Fibroblast of gingiva (primary cell): Measurements from ENCODE around the gene CRISP2.
"Not testable (repeated sequence)": the region's sequence is repeated elsewhere in the genome, so short reads cannot be mapped to it uniquely, and the experiment has no call there.

Source experiments
- DNase-seq: peaks from one replicate; pipeline ENCODE4 v3.0.0-alpha.2; 2011; ENCODE audit warnings: low read depth

Gene CRISP2

GRCh38 chr6:49713346-49713745 lies at the start of gene CRISP2:
Gene CRISP2, minus strand, starts transcription at chr6:49713543. Its CDS starts 4,347 bp downstream, at chr6:49709196.
- no peak for DNase-seq

- DNase-seq = no peak
Observed at GRCh38 chr6:49744259-49744658, 30.9 kb upstream of the CRISP2 start, which contains the start of gene CRISP3. Gene CRISP3, minus strand, starts transcription at chr6:49744388. Its CDS starts 21 bp downstream, at chr6:49744367.

DNA sequence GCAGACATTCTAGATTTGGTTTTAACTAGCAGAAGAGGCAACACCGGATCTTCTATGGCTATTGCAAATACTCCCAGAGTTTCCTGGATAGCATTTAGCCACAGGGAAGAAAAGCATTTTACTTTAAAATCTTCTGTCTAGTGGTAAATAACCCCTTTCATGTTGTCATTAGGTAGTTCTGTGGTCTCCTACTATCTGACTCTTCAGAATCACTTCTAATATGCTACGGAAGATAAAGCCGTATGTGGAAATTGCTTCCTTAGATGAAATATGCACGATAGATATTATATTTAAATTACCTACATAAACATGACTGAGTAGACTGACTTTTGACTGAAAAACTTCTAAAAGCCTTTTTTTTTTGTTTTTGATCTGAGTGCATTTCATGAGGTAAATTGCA lies 30.1 kb upstream of the CRISP2 start:
- no peak for DNase-seq

DNA sequence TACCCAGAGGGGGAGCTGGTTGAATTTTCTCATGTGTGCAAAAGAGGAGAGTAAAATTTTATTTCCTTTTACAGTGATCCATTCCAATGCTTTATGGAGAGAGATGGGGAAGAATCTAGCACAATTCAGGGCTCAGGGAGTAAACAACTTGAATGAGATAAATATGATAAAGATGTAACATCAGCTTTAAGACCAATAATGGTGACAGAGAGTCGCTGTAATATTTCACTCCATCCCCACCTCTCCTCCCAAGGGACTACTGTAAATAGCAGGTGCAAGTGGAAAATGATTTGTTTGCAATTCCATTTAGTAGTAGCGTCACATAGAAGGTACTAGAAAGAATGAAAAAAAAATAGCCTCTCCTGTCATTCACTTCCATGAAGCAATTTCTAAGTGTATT lies 26.1 kb upstream of the CRISP2 start:
- no peak for DNase-seq

- no peak for DNase-seq
Observed at GRCh38 chr6:49736017-49736508, 22.7 kb upstream of the CRISP2 start.

DNA sequence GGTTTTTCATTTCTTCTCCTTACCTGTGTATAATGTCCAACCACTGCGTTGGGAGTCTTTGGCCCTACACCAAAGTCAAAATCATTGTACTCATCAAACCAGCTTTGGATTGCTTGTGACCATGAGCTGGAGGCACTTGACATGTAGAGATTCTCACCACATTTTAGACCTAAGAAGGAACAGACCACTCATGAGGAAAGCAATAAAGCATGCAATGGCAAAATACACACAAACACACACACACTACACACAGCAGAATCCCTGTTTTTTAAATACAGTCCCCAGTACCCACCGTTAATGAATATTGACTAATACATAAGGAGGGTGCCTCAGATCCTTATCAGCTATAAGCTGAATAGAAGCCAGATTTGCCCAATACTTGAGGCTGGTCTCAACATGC lies 20.3 kb upstream of the CRISP2 start:
- no peak for DNase-seq

DNA sequence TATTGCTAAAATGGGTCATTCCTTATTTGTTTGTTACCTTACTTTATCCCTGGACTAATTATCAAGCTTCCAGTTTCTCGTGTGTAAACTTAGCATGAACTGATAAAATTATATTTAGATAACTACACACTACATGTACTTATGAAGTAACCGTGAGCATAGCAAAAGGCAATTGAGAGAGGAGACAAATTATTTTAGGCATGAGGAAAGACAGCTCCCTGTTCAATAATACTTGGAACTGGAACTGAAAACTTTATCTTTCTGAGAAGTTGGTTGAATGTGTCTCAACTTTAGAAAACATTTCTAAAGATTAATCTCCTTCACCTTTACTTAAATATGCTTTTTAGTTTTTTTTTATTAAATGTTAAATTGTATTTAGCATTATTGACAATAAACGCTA lies 19.4 kb upstream of the CRISP2 start:
- no peak for DNase-seq

DNA sequence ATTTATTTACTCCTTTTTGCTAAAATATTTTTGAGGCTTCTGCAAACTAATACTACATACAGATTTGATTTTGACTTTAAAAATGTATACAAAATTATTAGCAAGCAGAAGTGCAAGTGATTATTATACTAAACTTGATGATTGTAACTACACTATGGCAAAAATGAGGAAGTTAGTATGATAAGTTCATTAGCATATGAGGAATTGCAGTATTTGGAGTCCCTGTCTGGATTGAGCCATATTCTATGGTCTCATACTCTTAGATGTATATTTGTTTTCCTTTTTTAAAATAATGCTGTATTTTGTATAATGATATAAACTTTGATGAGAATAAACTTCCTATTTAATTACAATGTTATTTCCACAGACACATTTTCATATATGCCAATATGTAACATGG lies 16.9 kb upstream of the CRISP2 start:
- DNase-seq = no peak

GRCh38 chr6:49723917-49724316 lies 10.6 kb upstream of the CRISP2 start:
- DNase-seq = not testable (repeated sequence)

DNA sequence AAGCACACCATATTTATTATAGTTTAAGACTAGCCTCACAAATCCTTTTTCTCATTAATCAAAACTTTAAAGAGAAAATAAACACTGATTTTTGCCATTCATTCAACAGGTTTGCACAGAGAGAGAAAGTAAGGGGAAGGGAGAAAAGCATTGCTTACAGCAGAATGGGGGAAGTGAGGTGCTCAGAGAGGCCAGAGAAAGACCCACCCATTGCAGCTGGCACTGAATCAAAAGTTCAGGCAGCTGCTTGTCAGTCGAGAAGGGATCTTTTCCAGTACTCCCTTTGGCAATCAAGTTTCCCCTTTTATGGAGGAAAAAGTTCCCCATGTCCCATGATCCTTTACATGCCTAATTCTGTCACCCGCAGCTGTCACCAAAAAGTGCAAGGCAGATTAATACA lies 8.0 kb upstream of the CRISP2 start:
- DNase-seq = no peak

DNA sequence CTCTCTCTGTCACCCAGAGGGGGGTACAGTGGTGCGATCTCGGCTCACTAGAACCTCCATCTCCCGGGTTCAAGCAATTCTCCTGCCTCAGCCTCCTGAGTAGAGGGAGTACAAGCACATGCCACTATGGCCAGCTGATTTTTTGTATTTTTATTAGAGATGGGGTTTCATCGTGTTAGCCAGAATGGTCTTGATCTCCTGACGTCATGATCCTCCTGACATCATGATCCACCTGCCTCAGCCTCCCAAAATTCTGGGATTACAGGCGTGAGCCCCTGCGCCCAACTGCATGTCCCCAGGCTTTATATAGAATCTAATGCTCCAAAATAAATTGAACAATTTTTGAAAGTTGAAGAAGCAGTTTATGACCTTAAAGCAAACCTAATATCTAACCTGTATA lies 7.0 kb upstream of the CRISP2 start:
- DNase-seq = no peak

GRCh38 chr6:49698478-49698877 lies 14.9 kb downstream of the CRISP2 start:
- DNase-seq = no peak

- DNase-seq = no peak
Observed at GRCh38 chr6:49693512-49693911, 19.8 kb downstream of the CRISP2 start.

DNA sequence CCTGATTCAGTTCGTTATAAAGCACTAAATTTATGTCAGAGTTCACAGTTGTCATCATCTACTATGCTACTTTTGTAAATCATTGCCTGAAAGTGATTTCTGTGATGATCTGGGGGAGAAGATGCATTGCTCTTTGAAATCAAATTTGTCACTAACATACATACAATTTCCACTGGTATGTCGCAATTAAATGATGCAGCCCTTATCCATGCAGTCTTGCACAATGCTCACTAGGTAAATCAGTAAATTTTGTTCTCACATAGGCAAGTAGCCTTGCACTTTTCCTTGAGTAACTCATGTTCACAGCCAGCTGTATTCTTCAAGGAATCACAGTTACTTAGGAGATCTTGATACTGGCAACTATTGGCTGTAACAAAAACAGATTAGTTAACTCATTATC lies 20.8 kb downstream of the CRISP2 start:
- no peak for DNase-seq

GRCh38 chr6:49676671-49677281 lies 36.6 kb downstream of the CRISP2 start:
- DNase-seq = no peak

- no peak for DNase-seq
Observed at GRCh38 chr6:49675816-49676215, 37.5 kb downstream of the CRISP2 start.

DNA sequence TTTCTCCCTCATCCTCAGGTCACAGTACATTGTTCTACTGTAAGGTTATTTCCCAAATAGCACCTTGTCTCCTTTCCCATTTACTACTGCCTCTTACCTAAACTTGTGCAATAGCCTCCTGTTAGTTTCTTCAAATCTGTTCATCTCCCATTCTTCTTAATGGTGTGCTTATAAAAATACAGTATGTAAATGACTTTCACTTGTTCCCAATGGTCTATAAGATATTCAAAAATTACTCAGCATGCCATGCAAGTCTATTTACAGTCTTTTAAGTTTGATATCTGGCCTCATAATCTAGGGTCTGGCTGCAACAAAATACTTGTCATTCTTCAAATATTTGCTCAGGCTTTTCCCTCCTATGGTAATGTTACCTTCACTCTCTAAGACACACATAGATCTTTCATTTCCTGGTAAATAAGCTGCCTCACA lies 45.2 kb downstream of the CRISP2 start:
- no peak for DNase-seq

DNA sequence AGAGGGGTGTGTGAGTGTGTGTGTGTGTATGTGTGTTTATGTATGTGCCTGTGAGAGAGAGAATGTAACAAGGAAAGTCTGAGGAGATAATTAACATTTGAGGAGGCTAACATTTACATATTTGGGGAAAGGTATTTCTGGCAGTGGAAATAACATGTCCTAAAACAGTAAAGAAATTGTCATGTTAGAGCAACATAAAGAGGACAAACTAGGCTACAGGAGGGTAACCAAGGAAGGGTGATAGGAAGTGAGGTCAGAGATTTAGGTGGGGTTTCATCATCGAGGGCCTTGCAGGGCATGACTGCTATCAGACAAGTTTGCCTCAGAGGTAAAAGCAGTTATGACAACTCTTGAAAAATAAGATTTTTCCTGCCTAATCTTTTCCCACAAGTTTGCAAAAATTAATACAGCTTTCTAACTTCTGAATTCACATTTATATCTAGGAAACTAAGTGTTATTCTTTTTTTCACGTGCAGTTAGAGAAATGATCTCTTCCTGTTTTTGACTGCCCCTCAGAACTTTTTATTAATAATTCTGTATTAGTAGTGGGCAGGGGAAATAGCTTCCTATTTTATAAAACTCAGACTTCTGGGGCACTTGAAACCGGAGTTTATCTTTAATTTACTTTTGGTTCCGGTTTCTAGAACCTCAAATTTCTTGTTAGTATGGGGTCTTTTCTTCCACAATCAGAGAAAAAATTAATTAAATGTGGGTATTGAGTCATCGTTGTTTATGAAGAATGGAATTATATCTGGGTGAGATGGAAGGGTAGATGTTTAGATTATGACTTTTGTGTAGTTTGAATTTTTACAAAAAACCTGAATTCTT lies 46.2 kb downstream of the CRISP2 start:
- DNase-seq = no peak

DNA sequence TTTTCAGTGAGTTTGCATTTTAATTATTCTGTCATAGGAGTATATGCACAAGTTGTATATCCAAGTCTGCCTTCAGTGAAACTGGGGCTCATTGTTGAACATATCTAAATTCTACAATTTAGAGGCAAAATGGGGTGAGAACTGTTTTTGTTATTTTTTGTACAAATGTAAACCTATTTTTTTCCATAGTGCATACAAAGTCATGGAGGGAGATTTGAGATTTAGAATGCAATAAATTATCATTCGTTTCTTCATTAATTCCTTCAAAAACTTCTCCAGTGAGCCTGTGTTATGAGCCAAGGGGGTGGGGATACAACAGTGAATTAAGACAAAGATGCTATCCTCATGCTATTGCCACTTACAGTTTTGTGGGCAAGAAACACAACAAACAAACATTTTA lies 46.9 kb downstream of the CRISP2 start:
- no peak for DNase-seq

DNA sequence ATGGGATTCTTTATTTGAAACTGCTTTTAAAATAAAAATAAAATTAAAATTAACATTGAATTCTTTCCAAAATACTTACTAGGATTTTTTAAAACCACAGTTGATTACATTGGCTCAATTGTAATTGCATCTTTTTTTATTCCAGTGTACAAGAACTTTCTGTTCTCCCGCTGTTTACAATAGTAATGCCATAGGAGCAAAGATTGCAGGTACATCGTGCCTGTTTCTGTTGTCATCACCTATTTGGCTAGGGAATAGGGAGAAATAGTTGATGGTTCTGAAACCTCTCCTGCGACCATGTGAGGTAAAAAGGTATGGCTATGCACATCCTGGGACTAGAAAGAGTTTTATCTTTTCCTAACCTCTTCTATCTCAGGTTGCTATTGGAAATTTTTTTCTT lies 48.5 kb downstream of the CRISP2 start:
- no peak for DNase-seq

- DNase-seq = not testable (repeated sequence)
Observed at GRCh38 chr6:49664054-49664453, 49.3 kb downstream of the CRISP2 start.

- DNase-seq = no peak
Observed at GRCh38 chr6:49662892-49663261, 50.5 kb downstream of the CRISP2 start.

DNA sequence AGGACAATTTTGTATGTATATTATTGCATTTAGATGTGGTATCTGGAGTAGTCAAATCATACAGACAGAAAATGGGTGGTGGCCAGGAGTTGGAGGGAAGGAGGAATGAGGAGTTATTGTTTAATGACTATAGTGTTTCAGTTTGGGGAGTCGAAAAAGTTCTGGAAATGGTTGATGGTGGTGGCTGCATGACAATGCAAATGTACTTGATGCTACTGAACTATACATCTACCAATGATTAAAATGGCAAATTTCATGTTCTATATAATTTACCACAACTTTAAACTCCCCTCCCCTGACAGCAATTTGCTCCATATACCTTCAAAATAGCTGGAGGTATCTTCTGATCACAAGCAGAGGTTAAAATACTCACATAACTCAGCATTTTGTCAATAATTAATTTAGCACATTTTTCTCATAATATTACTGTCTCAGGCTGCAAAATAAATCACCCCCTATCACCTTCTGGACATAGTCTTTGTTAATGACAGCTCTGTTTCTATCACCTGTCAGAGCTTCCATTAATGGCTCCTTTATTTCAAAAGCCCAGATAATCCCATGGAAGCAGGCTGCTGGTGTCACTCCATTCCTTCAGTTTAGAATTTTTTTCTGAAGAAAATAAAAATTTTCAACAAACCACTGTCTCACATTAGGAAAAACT lies 51.0 kb downstream of the CRISP2 start:
- DNase-seq = no peak
